HG02885 (cell line): ENCODE data around the gene NBPF1.
A peak's percentile ranks its signal among the peaks of the same experiment; 100 is the strongest.
"Not testable (repeated sequence)": the region's sequence is repeated elsewhere in the genome, so short reads cannot be mapped to it uniquely, and the experiment has no call there.

Experiments used
- ATAC-seq: cut with Tn5 transposase; IDR thresholded peaks from one replicate; pipeline ENCODE4 v1.9.1; 2021; ENCODE audit warnings: mild to moderate bottlenecking; ENCODE audit not compliant: unreplicated experiment, poor library complexity

The NBPF1 gene

DNA sequence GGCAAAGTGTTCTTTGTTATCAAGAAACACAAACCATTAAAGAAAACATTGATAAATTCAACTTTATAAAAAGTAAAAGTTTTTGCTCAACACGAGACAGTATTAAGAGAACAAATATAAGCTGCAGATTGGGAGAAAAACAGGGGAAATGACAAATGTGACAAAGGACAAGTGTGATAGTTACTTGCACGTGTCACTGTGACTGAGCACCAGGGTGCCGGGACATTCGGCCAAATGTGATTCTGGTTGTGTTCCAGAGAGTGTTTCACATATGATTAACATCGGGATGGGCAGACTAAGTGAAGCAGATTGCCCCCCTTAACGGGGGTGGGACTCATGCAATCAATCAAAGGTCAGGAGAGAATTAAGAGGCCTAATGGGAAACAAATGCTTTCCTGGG is 52.9 kb downstream of the NBPF1 start:
- not testable (repeated sequence) for ATAC-seq

DNA sequence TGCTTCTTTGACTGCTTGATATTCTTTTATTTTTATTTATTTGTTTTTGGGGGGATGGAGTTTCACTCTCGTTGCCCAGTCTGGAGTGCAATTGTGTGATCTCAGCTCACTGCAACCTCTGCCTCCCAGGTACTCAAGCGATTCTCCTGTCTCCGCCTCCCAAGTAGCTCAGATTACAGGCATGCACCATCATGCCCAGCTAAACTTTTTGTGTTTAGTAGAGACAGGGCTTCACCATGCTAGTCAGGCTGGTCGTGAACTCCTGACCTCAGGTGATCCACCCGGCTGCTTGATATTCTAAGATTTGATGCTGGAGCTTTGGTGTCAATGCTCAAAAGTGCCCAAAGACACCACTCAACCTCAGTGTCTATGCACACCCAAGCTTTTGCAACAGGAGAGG is 53.7 kb downstream of the NBPF1 start:
- ATAC-seq: not testable (repeated sequence)

DNA sequence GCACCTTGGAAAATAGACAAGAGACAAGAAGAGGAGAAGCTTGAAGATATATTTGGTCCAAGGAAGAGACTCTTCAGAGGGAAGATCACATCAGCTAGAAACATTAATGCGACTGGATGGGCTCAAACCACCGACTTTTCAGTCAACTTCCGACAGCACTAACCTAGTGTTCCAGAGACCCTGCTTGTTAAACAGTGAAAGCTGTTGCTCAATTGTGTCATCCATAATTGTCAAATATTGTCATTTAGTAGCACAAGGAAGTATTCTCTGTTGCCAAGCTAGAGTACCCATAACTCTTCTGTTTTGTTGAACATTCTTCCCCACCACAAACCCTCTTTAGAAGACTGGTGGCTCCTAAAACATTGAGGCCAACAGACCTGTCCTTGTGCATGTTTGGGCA is 56.3 kb downstream of the NBPF1 start:
- ATAC-seq: not testable (repeated sequence)

DNA sequence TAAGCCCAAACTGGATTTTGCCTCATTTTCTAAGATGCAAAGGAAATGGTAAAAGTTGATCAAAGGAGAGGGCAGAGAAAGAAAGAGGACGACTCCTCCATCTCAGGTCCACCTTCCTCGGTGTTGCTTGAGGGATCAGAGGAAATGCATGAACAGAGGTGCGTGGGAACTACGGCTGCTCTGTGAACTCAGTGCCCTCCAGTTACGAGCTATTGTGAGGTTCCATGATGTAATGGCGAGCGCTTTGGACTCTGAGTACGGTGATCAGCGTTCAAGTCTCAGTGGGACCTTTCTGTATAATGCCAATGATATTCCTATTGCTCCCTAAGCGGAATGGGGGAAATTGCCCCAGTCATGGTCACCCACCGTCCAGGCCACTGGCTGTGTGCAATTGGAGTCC is 60.1 kb downstream of the NBPF1 start:
- ATAC-seq: not testable (repeated sequence)

DNA sequence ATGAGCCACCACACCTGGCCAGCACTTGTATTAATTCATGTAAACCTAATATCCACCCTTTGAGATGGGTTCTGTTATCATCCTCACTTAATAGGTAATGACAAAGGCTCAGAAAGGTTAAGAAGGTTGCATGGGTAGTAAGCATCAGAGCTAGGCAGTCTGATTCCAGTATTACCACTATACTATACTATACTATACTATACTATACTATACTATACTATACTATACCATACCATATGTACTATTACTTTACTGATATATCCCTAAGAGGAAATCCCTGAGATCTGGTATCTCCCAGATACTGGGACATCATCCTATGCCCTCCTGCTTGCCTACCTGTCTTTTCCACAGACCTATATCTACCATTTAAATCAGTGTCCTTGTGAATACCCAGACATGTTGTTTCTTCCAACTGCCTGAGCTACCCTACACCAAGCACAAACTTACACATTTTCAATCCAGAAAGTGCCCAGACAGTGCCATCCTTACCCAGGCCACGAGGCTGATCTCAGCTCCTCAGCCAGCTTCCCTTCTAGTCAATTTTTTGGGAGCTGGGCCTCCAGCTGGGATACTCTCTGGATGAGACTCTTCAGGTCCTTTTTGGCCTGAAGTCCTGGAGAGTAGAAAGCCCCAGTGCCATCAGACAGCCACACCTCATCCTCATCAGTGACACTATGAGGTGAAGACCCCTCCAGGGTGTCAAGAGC is 63.0 kb downstream of the NBPF1 start:
- not testable (repeated sequence) for ATAC-seq

DNA sequence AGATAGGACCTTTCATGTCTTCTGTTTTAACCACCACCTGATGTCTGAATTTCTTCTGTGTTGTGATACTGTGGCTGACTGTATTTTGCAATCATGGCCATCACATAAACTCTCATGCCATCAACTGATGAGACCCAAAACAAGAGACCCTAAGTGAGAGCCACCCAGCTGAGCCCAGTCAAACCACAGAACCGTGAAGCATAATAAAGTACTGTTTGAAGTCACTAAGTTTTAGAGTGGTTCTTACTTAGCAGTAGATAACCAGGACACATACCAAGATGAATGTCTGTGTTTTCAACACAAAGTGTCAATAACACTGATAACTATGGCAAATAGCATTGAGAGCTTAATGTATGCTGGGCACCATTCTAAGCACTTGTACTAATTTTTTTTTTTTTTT is 63.8 kb downstream of the NBPF1 start:
- ATAC-seq: not testable (repeated sequence)

DNA sequence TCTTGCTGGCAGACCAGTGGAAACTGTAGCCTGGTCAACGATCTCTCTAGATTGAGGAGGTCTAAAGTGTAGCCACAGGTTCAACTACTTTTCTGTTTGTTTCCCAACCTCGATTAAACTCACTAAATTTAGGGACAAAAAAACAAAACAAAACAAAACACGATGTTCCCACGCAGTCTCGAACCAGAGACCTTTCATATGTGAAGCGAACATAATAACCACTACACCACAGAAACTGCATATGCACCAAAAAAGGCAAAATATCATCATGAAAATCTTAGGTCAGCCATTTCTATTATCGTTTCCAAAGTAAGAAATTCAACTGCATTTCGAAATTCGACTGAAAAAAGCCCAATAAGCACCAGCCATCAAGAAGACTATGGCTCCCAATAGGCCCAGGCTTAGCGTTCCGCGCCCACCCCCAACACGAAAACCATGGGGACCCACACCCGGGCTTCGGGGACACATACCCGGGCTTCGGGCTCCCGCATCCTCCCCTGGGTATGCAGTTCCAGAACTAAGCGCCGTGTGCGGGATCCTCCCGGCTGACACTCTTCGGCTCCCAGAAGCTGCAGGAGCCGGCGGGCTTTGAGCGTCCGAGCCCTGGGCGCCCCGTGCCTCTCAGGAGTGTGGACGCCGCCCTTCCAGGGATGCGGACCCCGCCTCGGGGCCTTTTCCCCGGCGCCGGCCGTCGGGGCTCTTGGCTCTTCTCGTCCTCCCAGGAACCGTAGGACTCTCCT is 65.7 kb downstream of the NBPF1 start:
- not testable (repeated sequence) for ATAC-seq

DNA sequence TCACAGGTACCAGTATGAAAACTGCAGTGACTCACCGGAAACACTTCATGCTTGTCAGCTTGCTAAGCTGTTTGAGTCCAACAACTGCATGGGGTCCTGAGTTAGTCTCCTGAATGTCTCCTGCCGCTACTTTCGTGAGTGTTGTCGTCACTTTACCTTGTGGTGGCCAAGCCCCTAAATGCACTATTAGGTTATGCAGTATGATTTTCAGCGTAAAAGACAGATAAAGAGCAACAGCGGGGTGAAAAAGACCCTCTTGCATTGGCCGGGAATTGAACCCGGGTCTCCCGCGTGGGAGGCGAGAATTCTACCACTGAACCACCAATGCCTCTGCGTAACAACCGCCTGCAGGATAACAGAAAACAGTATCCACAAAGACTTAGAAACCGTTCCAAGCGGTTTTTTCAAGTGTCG is 67.7 kb downstream of the NBPF1 start:
- peak; percentile 47 for ATAC-seq

DNA sequence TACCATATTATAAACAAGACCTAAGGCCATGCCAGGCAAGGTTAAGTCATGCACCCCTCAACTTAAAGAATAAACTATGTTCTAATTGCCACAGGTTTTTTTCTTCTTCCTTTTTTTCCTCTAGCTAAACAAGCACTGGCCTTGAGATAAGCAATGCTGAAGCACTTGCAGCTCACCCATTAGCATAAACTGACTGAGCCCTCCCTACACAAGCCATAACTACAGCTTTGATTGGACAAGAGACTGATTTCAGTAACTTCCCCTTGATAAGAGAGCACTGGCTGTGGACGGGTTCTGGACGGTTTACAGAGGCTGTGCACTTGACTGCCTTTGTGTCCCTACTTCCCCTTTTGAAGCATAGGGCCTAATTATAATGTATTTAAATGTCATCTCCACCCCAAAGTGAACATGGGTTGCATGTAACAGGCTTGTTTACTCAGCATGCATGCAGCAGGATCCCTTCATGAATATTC is 72.9 kb downstream of the NBPF1 start:
- ATAC-seq: not testable (repeated sequence)

DNA sequence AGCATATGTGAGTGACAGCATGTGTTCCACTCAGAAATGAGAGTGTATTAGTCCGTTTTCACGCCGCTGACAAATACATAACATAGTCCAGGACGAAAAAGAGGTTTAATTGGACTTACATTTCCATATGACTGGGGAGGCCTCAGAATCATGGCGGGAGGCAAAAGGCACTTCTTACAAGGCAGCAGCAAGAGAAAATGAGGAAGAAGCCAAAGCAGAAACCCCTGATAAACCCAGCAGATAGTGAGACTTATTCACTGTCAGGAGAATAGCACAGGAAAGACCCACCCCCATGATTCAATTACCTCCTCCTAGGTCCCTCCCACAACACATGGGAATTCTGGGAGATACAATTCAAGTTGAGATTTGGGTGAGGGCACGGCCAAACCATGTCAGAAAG is 75.8 kb downstream of the NBPF1 start:
- not testable (repeated sequence) for ATAC-seq

DNA sequence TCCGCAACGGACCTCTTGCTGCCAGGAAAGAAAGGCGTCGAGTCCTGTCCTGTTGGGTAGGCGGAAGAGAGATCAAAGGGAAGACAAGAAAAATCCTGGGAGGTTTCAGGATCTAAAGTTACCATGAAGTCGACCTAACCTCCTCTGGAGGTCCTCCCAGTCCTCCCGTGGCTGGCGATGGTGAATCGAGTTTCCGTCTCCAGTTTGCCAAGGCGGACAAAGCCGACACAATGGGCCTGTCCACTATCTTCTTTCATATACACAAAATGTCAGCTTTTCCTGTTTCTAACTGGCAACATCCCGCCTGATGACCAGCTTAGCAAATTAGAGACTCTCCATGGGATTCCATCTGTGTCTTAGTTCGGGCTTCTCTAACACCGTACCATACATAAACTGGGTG is 76.6 kb downstream of the NBPF1 start:
- ATAC-seq: not testable (repeated sequence)

DNA sequence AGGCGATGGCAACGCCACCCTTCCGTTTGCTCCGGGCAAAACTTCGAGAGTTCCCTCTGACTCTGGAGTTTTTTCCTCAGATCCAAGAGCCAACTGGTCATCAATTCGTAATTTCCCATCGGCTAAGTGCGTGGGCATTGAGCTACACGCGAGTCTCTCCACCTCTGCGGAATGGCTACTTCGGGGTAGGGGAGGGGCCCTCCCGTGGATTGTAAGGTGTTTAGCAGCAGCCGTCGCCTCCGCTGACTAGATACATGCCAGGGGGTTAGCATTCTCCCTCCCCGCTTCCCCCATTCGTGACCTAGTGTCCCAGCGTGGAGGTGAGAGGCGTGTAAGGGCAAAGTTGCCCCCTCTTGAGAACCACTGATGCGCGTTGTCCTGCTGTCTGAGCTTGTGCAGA is 77.5 kb downstream of the NBPF1 start:
- not testable (repeated sequence) for ATAC-seq

DNA sequence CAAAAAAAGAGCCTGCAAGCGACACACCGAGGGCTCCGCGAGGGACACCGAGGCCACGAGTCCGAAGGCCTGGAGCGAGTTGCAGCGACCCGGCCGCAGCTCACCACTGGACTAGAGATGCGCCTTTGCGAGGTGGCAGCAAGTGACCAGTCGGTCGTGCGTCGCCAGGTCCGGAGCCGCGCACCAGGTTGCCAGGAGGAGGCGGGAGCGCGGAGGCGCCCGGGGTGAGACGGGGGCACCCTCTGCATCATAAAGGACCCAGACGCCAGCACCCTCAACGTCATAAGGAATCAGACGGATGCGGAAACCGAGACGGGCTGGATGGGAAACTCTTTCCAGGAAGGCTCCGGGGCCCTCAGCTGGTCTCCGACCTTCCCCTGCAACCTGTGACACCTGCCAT is 77.9 kb downstream of the NBPF1 start:
- not testable (repeated sequence) for ATAC-seq

DNA sequence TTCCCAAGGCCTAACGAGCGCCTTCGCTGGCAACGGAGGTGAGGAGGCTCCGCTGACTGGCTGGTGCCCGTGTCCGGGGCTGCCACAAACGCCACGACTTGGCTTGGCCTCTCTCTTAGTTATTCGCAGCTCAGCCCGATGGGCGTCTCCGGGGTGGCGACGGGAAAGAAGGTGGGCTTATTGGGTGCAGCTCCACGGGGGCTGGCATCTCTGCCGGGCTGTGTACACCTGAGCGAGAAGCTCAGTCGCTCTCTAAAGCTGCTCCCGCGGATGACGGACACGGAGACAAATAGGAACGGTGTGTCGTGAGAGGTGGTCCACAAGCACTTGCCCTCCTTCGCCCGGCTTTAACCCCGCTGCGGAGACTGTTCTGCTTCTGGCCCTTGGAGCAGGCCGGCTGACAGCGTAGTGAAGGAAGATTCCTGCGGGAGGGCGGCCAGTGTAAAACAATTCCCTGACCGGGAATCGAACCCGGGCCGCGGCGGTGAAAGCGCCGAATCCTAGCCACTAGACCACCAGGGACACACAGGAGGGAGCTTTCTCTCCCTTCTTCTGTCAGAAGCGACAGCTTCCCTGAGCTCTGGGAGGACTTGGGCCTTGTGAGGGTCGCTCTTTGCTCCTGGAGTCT is 78.4 kb downstream of the NBPF1 start:
- ATAC-seq: not testable (repeated sequence)

DNA sequence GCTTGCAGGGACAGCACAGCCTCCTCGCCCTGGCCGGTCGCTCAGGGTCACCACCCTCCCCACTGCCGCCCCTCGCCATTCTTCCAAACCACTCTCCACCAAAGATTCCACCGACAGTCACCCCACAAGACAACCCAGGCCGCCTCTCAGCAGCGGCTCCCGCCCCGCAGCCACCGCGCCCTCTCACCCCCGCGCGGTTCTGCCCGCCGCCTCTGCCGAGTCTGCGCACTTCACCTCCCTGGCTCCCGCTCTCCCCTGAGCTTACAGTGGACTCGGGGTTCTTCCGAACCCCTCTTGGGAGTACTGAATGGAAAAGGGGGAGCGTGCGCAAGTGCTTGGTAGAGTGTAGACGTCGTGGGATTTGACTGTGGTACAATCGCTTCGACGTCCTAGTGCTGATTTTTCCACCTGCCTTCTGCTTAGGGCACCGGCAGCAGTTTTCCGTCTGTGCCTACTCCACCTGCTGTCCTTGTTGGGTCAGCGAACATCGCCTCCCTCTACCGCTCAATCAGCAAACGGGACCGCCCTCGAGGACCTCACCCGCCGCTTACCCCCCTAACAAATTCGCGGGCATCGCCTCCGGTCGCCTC is 79.0 kb downstream of the NBPF1 start:
- ATAC-seq: not testable (repeated sequence)

DNA sequence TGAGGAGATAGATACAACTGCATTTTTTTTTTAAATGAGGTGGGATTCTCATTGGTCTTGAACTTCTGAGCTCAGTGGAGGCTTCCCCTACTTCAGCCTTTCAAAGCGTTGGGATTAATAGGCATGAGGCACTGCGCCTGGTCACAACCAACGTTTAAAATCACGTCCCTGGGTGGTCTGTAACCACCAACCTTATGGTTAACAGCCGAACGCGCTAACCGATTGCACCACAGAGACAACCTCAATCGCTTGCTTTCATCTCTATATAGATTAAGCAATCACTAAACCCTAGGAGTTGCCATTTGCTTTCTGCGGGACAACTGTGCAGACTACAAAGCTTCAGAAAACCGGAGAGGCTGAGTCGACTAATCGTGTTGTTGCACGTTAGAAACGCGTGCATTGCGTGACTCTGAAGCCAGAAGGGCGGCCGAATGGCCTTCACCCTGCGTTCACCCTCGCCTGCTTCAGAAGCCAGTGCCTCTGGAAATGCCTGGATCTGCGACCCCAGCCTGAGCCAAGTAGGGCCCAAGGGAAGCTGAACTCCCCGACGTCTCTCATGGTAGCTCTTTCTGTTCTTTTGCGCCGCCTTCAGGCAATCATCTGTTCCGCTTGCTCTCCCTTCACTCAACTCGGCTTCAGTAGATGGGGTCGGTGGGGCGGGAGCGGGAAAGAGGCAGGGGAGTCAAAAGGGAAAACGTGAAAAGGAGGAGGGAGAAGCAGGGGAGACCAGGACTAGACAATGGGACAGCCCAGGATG is 81.0 kb downstream of the NBPF1 start:
- not testable (repeated sequence) for ATAC-seq

DNA sequence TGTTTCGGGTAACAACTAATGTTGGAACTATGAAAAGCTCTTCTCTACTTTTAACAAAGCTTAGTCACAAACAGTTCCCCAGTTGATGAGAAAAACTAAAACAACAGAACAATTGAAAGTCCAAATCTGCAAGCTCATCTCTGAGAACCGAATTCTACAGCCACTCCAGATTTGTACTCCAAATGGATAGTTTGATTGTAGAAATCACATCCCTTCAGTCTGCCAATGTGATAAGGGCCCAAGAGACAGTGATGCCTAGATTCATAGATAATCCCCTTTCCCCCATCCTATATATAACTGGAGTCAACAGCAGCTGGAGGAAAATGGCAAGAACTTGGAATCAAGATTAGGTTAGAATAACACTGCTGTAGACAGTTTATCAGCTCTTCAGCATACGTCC is 85.0 kb downstream of the NBPF1 start:
- not testable (repeated sequence) for ATAC-seq

DNA sequence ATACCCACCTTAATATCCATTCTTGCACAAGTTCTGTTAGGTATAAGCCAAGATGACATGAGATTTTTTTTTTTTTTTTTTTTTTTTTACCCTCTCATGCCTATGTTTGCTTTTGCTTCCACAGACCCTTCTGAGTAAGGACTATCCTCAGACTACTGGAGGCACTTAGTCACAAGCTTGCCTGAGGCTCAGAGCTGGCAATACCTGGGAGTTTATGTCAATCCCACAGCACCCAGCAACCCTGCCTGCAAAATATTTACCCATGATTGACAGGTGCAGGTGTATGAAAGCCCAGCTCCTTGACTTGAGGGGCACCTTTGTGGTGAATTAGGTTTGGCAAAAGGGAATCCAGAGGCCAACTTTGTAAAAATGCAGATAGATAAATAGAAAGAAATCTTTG is 87.6 kb downstream of the NBPF1 start:
- ATAC-seq: not testable (repeated sequence)

DNA sequence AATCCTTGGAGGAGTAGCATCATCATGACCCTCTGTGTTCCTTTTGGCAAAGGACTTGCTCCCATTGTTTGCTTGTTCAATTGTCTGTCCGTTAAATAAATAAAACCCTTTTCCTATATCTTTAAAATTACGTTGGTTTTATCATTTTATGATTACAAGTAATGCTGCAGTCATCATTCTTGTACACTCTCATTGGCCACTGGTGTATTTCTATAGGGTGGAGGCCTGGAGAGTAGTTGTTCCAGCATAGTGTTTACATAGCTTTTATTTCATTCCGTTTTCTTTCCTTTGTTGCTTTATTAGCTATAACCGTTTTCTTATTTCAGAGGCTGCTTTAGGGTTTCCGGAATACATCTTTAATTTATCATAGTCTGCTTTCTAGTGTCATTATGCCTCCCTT is 91.7 kb downstream of the NBPF1 start:
- not testable (repeated sequence) for ATAC-seq

DNA sequence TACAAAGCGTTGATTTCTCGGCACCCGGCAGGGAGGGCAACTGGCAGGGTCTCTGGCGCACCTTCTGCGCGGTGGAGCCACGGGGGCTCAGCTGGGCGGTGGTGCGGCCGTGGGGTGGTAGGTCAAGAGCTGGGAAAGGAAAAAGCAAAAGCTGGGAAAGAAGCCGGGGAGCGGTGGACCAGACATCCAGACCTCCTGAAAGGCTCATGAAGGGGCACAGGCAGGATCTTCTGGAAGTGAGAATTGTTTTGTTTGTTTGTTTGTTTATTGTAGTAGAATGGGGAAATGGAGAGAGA is 92.1 kb downstream of the NBPF1 start:
- no peak for ATAC-seq
